SIG-M5 treated with dmso at 0.1 percent for 504 hours (cell line): ENCODE data around the gene LAMA3.

Experiments used
- DNase-seq: peaks from one replicate; lab custom pipeline; 2025; ENCODE audit not compliant: unreplicated experiment; lab: John Stamatoyannopoulos, UW

The LAMA3 gene

DNA sequence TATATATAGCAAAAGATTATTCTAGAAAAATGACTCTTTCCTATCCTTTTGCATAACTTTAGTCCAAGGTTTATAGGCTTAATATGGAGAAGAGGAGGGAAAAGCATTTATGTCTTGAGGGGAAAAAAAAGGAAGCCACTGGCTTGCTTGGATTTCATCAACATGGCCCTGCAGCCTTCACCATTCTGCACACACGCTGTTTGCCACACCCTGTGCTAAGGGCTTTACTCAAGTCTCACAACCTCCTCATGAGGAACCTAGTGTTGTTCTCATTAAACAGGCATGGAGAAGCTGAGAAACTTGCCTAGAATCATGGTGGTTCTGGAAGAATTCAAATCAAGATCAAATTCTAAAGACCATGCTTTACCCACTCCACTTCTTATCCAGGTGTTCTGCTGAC lies 208.0 kb downstream of the LAMA3 start:
- DNase-seq = no peak

DNA sequence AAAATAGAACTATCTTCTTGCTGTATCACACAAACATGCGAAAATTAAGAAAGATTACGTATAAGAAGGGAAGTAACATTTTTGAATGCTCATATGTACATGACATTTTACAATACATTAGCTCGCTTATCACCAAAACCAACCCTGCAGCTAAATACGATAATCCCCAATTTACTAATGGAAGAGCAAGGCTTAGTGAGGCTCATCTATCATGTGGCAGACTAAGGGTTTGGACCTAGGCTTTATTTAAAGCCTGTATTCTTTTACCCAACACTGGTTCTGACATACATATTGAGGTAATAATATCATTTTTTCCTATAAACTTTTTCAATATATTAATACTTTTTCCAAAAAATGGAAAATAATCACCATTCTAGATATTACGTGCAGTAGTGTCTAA lies 208.5 kb downstream of the LAMA3 start:
- DNase-seq = no peak

DNA sequence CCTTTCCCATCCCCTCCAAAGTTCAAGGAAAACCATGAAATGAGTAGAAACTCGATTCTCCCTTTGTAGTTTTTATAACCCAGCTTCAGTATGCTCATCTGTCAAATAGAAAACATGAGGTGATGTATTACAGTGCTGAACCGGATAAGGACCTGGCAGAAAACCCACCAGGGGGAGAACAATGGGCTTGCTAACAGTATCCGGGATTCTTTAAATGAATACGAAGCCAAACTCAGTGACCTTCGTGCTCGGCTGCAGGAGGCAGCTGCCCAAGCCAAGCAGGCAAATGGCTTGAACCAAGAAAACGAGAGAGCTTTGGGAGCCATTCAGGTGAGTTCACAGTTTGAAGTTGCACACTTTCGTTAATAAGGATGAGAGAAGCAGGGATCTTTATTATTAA lies 211.7 kb downstream of the LAMA3 start:
- DNase-seq = no peak

DNA sequence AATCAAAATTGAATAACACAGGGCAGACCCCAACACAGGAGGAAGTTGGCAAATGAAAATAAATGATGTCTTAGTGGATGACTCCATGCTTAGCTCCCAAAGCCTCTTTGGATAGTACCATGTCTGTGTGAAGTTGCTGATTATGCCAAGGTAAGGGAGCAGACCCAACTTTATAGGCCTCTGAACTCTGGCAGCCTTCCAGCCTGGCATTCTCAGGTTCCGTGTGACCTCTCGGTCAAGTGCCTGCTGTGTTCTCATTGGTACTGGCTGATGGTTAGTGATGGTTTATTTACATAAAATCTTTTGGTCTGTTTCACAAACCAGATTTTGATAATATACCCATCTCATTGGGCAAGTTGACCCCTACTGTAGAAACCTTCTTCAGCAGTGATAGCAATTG lies 213.1 kb downstream of the LAMA3 start:
- DNase-seq = no peak

DNA sequence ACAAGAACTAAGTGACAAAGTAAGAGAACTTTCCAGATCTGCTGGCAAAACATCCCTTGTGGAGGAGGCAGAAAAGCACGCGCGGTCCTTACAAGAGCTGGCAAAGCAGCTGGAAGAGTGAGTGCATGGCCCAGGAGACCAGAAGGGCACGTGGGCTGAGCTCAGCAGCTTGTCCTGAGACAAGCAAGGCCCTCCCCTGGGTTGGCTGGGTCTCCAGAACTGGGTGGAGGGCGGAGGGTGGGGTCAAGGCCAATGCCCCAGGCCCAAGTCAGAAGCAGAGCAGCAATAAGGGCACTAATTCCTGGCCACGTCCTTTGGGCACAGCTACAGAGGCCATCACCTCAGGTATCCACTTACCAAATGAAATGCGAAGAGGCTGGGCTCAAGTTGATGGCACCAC lies 214.7 kb downstream of the LAMA3 start:
- DNase-seq = no peak

- DNase-seq = no peak
Measured at GRCh38 chr18:23906658-23907057, 217.4 kb downstream of the LAMA3 start.

DNA sequence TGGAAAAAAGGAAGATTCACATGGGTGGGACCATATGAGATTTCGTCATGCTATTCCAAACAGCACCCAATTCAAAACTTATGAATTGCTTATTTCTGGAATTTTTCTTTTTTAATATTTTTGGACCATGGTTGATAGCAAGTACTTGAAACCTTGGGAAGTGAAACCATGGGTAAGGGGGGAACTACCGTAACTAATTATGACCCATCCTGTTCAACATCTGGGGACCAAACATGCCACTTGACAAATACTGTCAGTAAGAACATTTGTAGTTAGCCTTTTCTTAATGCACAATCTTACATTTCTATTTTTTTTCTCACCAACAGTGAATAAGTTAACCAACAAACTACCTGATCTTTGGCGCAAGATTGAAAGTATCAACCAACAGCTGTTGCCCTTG lies 219.6 kb downstream of the LAMA3 start:
- no peak for DNase-seq

DNA sequence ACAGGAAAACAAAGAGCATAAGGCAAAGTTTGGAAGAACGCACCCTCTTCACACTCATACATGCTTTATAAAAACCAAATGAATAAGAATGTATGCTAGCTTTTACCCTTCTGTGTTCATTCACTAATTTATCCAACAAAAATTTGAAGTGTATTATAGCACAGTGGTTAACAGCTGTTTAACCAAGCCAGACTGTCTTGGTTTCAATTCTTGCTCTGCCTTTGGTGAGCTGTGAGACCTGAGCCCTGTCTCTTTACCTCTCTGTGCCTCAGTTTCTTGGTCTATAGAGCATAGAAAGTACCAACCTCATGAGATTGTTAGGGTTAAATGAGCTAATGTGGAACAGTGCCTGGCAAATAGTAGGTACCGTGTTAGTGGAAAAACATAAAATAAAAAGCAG lies 220.8 kb downstream of the LAMA3 start:
- no peak for DNase-seq

GRCh38 chr18:23912356-23912755 lies 223.1 kb downstream of the LAMA3 start:
- no peak for DNase-seq

- DNase-seq = no peak
Measured at GRCh38 chr18:23916338-23916737, 227.1 kb downstream of the LAMA3 start.

DNA sequence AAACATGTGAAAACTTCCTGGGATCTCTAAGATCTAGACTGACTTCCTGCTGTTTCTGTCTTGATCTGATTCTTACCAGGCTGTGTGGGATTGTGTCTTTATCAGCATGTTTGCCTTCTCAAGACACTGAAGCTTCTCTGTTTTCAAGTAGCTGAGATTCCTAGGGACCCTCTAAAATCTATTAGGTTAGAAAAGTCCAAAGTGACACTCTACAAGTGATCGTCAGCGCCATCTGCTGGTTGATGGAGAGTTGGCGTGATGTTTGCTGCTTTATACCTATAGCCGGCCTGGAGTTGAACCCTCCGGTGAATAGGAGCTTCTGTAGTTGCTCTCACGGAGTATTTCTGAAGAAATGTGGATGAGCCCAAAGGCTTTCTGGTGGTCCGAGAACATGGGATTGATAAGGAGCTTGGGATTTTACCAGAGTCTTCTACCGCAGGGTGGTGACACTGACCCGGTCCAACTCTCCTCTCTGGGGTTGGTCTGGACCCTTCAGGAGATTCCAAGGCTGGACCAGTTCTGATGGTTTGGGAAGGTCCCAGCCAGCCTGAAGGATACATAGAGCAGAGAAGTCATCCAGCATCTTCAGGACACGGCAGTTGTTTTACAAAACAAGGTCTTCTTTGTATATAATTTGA lies 229.3 kb downstream of the LAMA3 start:
- DNase-seq = peak; percentile 45

- DNase-seq = no peak
Measured at GRCh38 chr18:23920054-23920453, 230.8 kb downstream of the LAMA3 start.

- no peak for DNase-seq
Measured at GRCh38 chr18:23921716-23922285, 232.5 kb downstream of the LAMA3 start.

- DNase-seq = no peak
Measured at GRCh38 chr18:23922939-23923338, 233.7 kb downstream of the LAMA3 start.

GRCh38 chr18:23924813-23925212 lies 235.6 kb downstream of the LAMA3 start:
- no peak for DNase-seq

- DNase-seq = no peak
Measured at GRCh38 chr18:23926571-23926970, 237.3 kb downstream of the LAMA3 start.

DNA sequence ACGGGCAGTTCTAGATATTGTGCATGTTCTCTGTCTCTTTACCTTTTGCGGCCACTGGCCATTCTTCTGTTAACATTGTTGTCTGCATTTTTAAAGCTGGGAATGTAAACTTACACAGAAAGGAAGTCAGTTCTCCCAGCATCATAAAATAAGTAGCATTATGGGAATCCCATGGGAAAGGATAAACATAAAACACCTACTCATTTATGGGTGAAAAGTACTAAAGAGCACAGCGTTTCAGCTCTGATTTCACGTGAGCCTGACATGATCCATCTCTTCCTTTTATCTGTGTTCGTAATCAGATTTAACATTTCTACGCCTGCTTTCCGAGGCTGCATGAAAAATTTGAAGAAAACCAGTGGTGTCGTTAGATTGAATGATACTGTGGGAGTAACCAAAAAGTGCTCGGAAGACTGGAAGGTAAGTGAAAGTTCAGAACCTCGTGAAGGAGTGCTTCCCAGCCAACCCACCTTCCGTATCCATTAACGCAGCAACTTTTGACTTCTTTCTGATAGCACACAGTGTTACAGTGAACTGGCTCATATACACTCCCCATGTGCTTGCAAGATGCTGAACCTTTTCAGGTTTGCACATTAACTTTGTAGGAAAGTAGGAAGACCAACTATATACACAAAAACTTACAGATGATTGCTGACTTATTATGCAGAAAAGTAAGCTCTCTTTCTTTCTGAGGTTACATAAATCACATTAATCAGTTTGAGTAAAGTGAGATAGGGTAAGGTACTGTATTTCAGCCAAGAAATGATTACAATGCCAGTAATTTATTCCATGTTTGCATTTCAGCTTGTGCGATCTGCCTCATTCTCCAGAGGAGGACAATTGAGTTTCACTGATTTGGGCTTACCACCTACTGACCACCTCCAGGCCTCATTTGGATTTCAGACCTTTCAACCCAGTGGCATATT lies 238.8 kb downstream of the LAMA3 start:
- no peak for DNase-seq

DNA sequence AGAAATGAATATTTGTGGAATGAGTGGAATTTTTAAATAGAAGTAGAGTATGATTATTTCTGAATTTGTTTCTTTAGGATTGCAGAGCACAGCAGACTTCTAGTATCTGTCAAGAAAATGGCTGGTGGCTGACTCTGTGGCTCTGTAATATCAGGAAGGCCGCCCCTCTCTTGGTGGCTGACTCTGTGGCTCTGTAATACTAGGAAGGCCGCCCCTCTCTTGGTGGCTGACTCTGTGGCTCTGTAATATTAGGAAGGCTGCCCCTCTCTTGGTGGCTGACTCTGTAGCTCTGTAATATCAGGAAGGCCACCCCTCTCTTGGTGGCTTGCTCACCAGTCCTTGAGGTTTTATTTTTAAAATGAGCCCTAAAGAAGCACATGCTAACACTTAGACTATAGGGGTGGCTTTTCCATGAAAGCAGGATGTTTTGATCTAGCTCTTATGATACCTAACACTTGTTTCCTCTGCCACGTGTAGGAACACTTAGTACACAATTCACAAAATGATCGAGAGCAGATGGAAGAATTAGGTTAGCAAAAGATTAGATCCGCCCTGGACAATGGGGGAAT lies 240.2 kb downstream of the LAMA3 start:
- DNase-seq = no peak

- DNase-seq = no peak
Measured at GRCh38 chr18:23930002-23930401, 240.7 kb downstream of the LAMA3 start.

DNA sequence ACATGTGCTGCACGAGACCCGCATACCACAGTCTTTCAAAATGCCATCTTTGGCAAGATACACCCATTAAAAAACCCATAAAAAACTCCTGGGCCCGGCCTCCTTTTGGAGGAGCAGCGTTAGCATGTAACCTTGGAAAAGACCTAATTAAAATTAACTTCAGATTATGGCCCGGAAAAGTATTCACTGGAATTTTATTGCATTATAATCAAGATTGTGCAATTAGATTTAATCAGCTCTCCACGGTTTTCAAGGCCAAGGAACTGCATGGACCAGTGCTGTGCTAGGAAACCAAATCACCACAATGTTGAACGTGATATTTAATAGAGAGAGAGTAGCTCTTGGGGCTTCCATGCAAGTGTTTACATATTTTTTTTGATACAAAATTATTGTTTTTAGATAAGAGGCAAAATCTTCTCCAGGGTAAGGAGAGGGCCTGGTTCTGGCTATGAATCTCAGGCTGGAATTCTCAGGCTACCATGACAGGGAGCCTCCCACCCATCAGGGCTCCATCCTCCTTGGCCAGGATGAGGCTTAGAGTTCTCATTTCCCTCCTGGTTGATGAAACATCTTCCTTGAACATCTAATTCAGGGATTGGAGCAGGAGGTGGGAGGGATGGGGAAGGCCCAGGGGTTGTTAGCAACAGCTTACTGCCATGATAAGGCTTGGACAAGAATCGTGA lies 243.3 kb downstream of the LAMA3 start:
- DNase-seq = no peak

DNA sequence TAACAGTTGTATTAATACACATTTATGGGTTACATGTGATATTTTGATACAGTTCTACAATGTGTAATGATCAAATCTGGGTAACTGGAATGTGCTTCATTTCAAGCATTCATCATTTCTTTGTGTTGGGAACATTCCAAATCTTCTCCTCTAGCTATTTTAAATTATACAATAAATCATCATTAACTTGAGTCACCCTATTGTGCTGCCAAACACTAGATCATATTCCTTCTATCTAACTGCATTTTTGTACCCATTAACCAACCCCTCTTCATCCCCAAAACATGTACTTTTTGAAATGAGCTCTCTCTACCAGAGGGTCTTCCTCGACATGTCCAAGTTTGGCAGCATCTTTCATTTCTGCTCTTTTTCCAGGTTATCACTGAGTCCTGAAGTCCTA lies 244.2 kb downstream of the LAMA3 start:
- no peak for DNase-seq
